ENCODE data around the gene SLC7A14. TPM values are rescaled to one million over a fixed set of nuclear protein-coding genes. Genes with fewer than 3 reads are reported as not detected.

SLC7A14 gene
- total RNA-seq, 1 donor from 2014 or later: 0.23 TPM

- H3K4me1 ChIP-seq (ENCODE audit: insufficient read depth, low read length): peaks cover 4% of the 10 kb centered on the region
- peak; percentile 58 for DNase-seq (ENCODE audit: low read depth)
- H3K79me2 ChIP-seq (ENCODE audit: insufficient read depth, low read length): no peaks in the 10 kb centered on the region
- Mint-ChIP-seq H3K4me3 (ENCODE audit: unreplicated experiment) (no peak overlapping the region), H3K27ac (ENCODE audit: unreplicated experiment) (peak overlapping the region; percentile 38), H3K27me3 (ENCODE audit: low read depth, unreplicated experiment) (peaks cover 3% of the 10 kb centered on the region), H3K9me3 (ENCODE audit: unreplicated experiment) (no peaks in the 10 kb centered on the region), H3K36me3 (ENCODE audit: low read depth, unreplicated experiment) (peaks cover 4% of the 10 kb centered on the region), H3K4me1 (ENCODE audit: low read depth, unreplicated experiment) (peaks cover 6% of the 10 kb centered on the region)
- H4K20me1 ChIP-seq (ENCODE audit: insufficient read depth, low read length): no peaks in the 10 kb centered on the region
- H3K27me3 ChIP-seq (ENCODE audit: insufficient read depth, low read length): no peaks in the 10 kb centered on the region
- no peak overlapping the region for H3K27ac ChIP-seq (ENCODE audit: low read depth, low read length)
- TF ChIP-seq EZH2 (IDR thresholded peaks at IDR 0.05; ENCODE audit: insufficient read depth, low read length): no peak
- H3K36me3 ChIP-seq (ENCODE audit: insufficient read depth, low read length): no peaks in the 10 kb centered on the region
- FAIRE-seq: no peak
- peak overlapping the region; percentile 67 for H3K4me2 ChIP-seq (ENCODE audit: low read length)
- no peak overlapping the region for H3K4me3 ChIP-seq (ENCODE audit: insufficient read depth, low read depth, low read length)
- H2AFZ ChIP-seq (ENCODE audit: low read depth, low read length): peak overlapping the region; percentile 54
- no peaks in the 10 kb centered on the region for H3K9me3 ChIP-seq (ENCODE audit: insufficient read depth, low read depth, low read length)
- H3K9ac ChIP-seq (ENCODE audit: low read length): peak overlapping the region; percentile 12
Measured at GRCh38 chr3:170563712-170564423, 22.0 kb downstream of the SLC7A14 start.

- FAIRE-seq: no peak
Measured at GRCh38 chr3:170562080-170562479, 23.8 kb downstream of the SLC7A14 start.

GRCh38 chr3:170560717-170561382 is 25.0 kb downstream of the SLC7A14 start:
- Histone ChIP-seq H3K4me3 (ENCODE audit: insufficient read depth, low read depth, low read length) (no peak overlapping the region), H3K27me3 (ENCODE audit: insufficient read depth, low read length) (no peaks in the 10 kb centered on the region), H2AFZ (ENCODE audit: low read depth, low read length) (no peak overlapping the region), H3K27ac (ENCODE audit: low read depth, low read length) (no peak overlapping the region), H4K20me1 (ENCODE audit: insufficient read depth, low read length) (no peaks in the 10 kb centered on the region), H3K4me2 (ENCODE audit: low read length) (no peak overlapping the region), H3K36me3 (ENCODE audit: insufficient read depth, low read length) (no peaks in the 10 kb centered on the region), H3K4me1 (ENCODE audit: insufficient read depth, low read length) (peaks cover 4% of the 10 kb centered on the region), H3K9me3 (ENCODE audit: insufficient read depth, low read depth, low read length) (no peaks in the 10 kb centered on the region), H3K9ac (ENCODE audit: low read length) (no peak overlapping the region), H3K79me2 (ENCODE audit: insufficient read depth, low read length) (no peaks in the 10 kb centered on the region)
- no peak for FAIRE-seq
- H3K4me1 Mint-ChIP-seq (ENCODE audit: low read depth, unreplicated experiment): peaks cover 6% of the 10 kb centered on the region
- no peaks in the 10 kb centered on the region for H3K27me3 Mint-ChIP-seq (ENCODE audit: low read depth, unreplicated experiment)
- H3K9me3 Mint-ChIP-seq (ENCODE audit: unreplicated experiment): no peaks in the 10 kb centered on the region
- H3K36me3 Mint-ChIP-seq (ENCODE audit: low read depth, unreplicated experiment): no peaks in the 10 kb centered on the region
- no peak overlapping the region for H3K4me3 Mint-ChIP-seq (ENCODE audit: unreplicated experiment)
- TF ChIP-seq CTCF (IDR thresholded peaks at IDR 0.05; ENCODE audit: insufficient read depth, low read depth, low read length) (no peak), EZH2 (IDR thresholded peaks at IDR 0.05; ENCODE audit: insufficient read depth, low read length) (no peak)
- no peak overlapping the region for H3K27ac Mint-ChIP-seq (ENCODE audit: unreplicated experiment)
- DNase-seq (ENCODE audit: low read depth): no peak

More at GRCh38 chr3:170562080-170562479, 23.8 kb downstream of the SLC7A14 start:
- Histone ChIP-seq H3K27ac (ENCODE audit: low read depth, low read length) (no peak overlapping the region), H2AFZ (ENCODE audit: low read depth, low read length) (no peak overlapping the region), H4K20me1 (ENCODE audit: insufficient read depth, low read length) (no peaks in the 10 kb centered on the region), H3K36me3 (ENCODE audit: insufficient read depth, low read length) (no peaks in the 10 kb centered on the region), H3K9ac (ENCODE audit: low read length) (no peak overlapping the region), H3K9me3 (ENCODE audit: insufficient read depth, low read depth, low read length) (no peaks in the 10 kb centered on the region), H3K27me3 (ENCODE audit: insufficient read depth, low read length) (no peaks in the 10 kb centered on the region), H3K4me2 (ENCODE audit: low read length) (no peak overlapping the region), H3K4me1 (ENCODE audit: insufficient read depth, low read length) (peaks cover 4% of the 10 kb centered on the region), H3K79me2 (ENCODE audit: insufficient read depth, low read length) (no peaks in the 10 kb centered on the region), H3K4me3 (ENCODE audit: insufficient read depth, low read depth, low read length) (no peak overlapping the region)
- H3K4me3 Mint-ChIP-seq (ENCODE audit: unreplicated experiment): no peak overlapping the region
- H3K27ac Mint-ChIP-seq (ENCODE audit: unreplicated experiment): no peak overlapping the region
- H3K36me3 Mint-ChIP-seq (ENCODE audit: low read depth, unreplicated experiment): peaks cover 4% of the 10 kb centered on the region
- DNase-seq (ENCODE audit: low read depth): no peak
- peaks cover 3% of the 10 kb centered on the region for H3K27me3 Mint-ChIP-seq (ENCODE audit: low read depth, unreplicated experiment)
- no peaks in the 10 kb centered on the region for H3K9me3 Mint-ChIP-seq (ENCODE audit: unreplicated experiment)
- H3K4me1 Mint-ChIP-seq (ENCODE audit: low read depth, unreplicated experiment): peaks cover 6% of the 10 kb centered on the region
- TF ChIP-seq EZH2 (IDR thresholded peaks at IDR 0.05; ENCODE audit: insufficient read depth, low read length) (no peak), CTCF (IDR thresholded peaks at IDR 0.05; ENCODE audit: insufficient read depth, low read depth, low read length) (no peak)
